GM18508 (cell line): ENCODE results near the gene ZBTB47.

Source experiments
- ATAC-seq: cut with Tn5 transposase; IDR thresholded peaks from one replicate; pipeline ENCODE4 v1.9.1; 2021; ENCODE audit warnings: moderate number of reproducible peaks; ENCODE audit not compliant: insufficient read depth, unreplicated experiment

The ZBTB47 gene

GRCh38 chr3:42652251-42652610, 1.3 kb upstream of the ZBTB47 start:
- no peak for ATAC-seq

GRCh38 chr3:42652611-42653302, 740 bp upstream of the ZBTB47 start:
- ATAC-seq = peak; percentile 50

DNA sequence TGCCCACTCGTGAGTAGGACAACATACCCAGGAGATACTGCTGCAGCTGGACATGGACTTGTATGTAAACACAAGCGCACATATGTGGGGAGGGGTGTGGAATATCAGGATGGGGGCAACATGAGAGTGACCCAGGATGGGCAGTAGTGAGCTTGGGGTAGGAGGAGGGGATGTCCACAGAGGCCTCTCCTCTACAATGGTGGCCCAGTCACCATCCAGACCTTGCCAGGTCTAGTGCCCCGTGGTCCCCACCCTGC, 266 bp upstream of the ZBTB47 start:
- no peak for ATAC-seq

DNA sequence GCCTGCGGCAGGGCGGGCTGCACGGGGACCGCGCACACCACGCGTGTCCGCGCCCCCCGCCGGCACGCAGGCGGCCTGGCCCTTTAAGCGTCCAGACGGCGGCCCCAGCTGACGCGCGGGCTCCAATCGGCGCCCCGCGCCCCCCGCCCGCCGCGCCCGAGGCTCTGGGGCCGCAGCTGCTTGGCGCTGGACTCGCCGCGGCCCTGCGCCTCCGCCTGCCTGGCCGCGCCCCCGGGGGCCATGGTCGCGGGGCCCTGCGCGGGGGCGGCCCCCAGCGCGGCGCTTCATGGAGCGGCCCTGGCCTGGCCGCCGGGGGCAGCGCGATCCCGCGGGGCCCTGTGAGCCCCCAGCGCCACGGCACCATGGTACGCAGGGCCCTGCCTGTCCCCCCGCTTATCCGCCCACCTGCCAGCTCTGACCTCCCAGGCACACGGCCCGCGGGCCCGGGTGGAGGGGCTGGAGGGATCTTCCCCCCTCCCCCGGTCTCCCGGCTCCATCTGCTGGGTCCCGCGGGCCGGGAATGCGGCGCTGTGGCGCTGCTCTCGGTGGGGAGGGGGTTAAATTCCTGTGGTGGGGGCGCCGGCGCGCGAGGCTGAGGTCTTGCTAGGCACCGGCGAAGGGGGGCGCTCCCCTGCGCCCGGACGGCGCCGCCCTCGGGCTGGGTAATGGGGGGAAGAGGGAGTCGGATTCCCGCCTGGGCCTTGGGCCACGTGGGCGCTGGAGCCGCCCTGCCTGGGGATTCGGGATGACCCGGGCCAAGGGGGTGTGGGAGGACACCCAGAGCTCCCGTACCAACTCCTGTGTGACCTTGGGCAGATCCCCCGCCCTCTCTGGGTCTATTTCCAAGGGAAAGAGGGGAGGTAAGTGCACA, 1.1 kb downstream of the ZBTB47 start:
- ATAC-seq = no peak

- ATAC-seq = no peak
These were observed 1.9 kb downstream of the ZBTB47 start for GRCh38 chr3:42655331-42655888.

DNA sequence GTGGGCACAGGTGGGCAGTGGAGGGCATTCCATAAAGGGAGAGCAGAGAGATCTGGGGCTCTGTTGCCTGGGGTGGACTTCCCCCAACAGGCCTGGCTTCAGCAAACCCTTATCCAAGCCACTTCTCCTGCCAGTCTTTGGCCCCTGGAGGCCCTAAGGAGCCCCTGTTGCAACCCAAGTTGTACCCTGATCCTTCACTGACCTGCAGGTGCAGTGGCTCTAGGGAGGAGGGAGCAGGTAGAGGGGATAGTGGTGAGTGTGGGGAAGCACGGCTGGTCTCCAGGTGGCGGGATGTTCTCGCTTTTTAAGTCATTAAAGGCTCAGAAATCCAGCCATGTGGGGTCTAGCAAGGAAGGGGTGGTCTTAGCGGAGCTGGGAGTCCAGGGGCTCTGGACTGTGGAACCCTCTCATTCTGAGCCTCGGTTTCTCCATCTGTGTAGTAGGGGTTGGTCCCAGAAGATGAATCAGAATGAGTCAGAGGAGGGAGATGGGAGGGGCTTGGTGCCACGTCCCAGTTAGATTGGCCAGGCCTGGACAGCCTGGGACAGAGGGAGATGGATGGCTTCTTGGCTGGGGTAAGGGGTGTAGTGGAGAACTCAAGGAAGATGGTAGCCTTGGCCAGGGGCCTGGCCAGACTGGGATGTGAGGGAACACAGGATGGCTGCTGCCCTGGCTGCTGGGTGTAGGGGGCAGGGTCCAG, 2.6 kb downstream of the ZBTB47 start:
- ATAC-seq = no peak

- no peak for ATAC-seq
These were observed 3.4 kb downstream of the ZBTB47 start for GRCh38 chr3:42656680-42657610.

GRCh38 chr3:42657675-42658074, 4.2 kb downstream of the ZBTB47 start:
- no peak for ATAC-seq

- ATAC-seq = no peak
These were observed 4.7 kb downstream of the ZBTB47 start for GRCh38 chr3:42658091-42658770.

DNA sequence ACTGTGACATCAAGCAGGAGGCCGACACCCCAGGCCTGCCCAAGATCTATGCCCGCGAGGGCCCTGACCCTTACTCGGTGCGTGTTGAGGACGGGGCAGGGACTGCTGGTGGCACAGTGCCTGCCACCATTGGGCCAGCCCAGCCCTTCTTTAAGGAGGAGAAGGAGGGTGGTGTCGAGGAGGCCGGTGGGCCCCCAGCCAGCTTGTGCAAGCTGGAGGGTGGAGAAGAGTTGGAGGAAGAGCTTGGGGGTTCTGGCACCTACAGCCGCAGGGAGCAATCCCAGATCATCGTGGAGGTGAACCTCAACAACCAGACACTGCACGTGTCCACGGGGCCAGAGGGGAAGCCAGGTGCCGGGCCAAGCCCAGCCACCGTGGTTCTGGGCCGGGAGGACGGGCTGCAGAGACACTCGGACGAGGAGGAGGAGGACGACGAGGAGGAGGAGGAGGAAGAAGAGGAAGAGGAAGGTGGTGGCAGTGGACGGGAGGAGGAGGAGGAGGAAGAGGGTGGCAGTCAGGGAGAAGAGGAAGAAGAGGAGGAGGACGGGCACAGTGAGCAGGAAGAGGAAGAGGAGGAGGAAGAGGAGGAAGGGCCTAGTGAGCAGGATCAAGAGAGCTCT, 5.4 kb downstream of the ZBTB47 start:
- ATAC-seq = no peak

GRCh38 chr3:42659451-42660130, 6.1 kb downstream of the ZBTB47 start:
- ATAC-seq = no peak

DNA sequence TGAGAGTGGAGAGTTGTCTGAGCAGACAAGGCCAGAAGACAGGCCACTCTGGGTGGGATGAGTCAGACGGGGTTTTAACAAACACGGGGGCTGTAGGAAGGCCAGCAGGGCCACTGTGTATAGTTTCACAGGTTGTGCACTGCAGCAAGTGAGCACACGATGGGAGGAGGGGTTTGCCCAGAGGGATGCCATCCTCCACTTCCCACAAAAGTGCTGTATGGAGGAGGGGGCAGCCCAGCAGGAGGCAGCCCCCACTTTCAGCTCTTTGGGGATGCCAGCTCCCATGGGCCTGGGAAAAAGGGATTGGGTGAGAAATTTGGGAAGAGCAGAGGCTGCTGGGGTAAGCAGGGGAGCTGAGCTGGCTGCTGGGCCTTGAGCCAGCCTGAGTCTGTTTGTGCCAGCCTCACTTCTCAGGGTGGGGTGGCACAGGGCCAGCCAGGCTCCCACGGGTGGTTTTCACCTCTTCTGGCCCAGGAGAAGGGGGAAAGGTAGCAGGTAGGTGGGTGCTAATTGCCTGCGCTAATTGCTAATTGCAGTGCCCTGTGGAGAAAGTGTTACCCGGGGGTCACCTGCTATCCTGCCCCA, 6.7 kb downstream of the ZBTB47 start:
- no peak for ATAC-seq

- ATAC-seq = no peak
These were observed 7.4 kb downstream of the ZBTB47 start for GRCh38 chr3:42660898-42661297.

GRCh38 chr3:42661593-42662022, 8.1 kb downstream of the ZBTB47 start:
- ATAC-seq = no peak

GRCh38 chr3:42662037-42662812, 8.7 kb downstream of the ZBTB47 start:
- ATAC-seq = no peak

- no peak for ATAC-seq
These were observed 9.5 kb downstream of the ZBTB47 start for GRCh38 chr3:42662813-42663535.
